Tibial nerve (tissue), 3 donors: ENCODE data around the gene TXNL4B.

Experiments used
- CTCF ChIP-seq, 5 experiments: fragments of 200-600 bp in 3 of 5; fragments of 450-650 bp in 2 of 5; sonication (generic) in 3 of 5; IDR thresholded peaks; one replicate each; pipeline ENCODE4 v1.5.1; 2016 to 2019; ENCODE audit warnings: antibody characterized with exemption in 5 of 5, mild to moderate bottlenecking in 3 of 5, moderate library complexity in 2 of 5
- POLR2A ChIP-seq, 2 donors: fragments of 450-650 bp; IDR thresholded peaks; one replicate each; pipeline ENCODE4 v1.6.1; 2017; ENCODE audit warnings: antibody characterized with exemption in 2 of 2, mild to moderate bottlenecking in 2 of 2, moderate library complexity in 2 of 2

- TF ChIP-seq CTCF (IDR thresholded peaks at IDR 0.05) (no peak), POLR2A (IDR thresholded peaks at IDR 0.05) (no peak)
Measured at GRCh38 chr16:72112906-72113615, 19.6 kb upstream of the TXNL4B start.
